Duodenal mucosa (tissue), 2 donors: ENCODE results near the gene CEP135.
"Not testable (repeated sequence)": the region's sequence is repeated elsewhere in the genome, so short reads cannot be mapped to it uniquely, and the experiment has no call there.

ENCODE experiments used
- H3K27ac ChIP-seq: one replicate; pipeline ENCODE4 v1.7.0; 2013; ENCODE audit warnings: low read depth, low read length
- H3K27me3 ChIP-seq, 2 donors: one replicate each; pipeline ENCODE4 v1.7.0; 2013; ENCODE audit warnings: low read length in 2 of 2, control low read depth in 1 of 2; ENCODE audit not compliant: insufficient read depth in 2 of 2, control insufficient read depth in 1 of 2
- H3K36me3 ChIP-seq, 2 donors: one replicate each; pipeline ENCODE4 v1.7.0; 2013; ENCODE audit warnings: low read length in 2 of 2, control low read depth in 1 of 2; ENCODE audit not compliant: insufficient read depth in 2 of 2, control insufficient read depth in 1 of 2
- H3K4me1 ChIP-seq, 2 donors: one replicate each; pipeline ENCODE4 v1.7.0; 2013; ENCODE audit warnings: low read length in 2 of 2, control low read depth in 1 of 2; ENCODE audit not compliant: insufficient read depth in 2 of 2, control insufficient read depth in 1 of 2
- H3K4me3 ChIP-seq, 2 donors: one replicate each; pipeline ENCODE4 v1.7.0; 2013; ENCODE audit warnings: low read length in 2 of 2, low read depth in 1 of 2
- H3K9ac ChIP-seq, 2 donors: one replicate each; pipeline ENCODE4 v1.7.0; 2013; ENCODE audit warnings: low read length in 2 of 2, low read depth in 1 of 2
- H3K9me3 ChIP-seq, 2 donors: one replicate each; pipeline ENCODE4 v1.7.0; 2013; ENCODE audit warnings: low read length in 2 of 2, control low read depth in 1 of 2; ENCODE audit not compliant: control insufficient read depth in 1 of 2

Gene CEP135

GRCh38 chr4:56062526-56063145, 113.9 kb downstream of the CEP135 start:
- Histone ChIP-seq H3K4me1 (no peaks in the 10 kb centered on the region), H3K9ac (no peak overlapping the region), H3K4me3 (no peak overlapping the region), H3K27me3 (no peaks in the 10 kb centered on the region), H3K9me3 (no peaks in the 10 kb centered on the region), H3K27ac (no peak overlapping the region), H3K36me3 (no peaks in the 10 kb centered on the region)

GRCh38 chr4:56066493-56066892, 117.7 kb downstream of the CEP135 start:
- Histone ChIP-seq H3K27me3 (no peaks in the 10 kb centered on the region), H3K4me1 (no peaks in the 10 kb centered on the region), H3K27ac (no peak overlapping the region), H3K36me3 (no peaks in the 10 kb centered on the region), H3K4me3 (no peak overlapping the region), H3K9me3 (no peaks in the 10 kb centered on the region), H3K9ac (no peak overlapping the region)

GRCh38 chr4:56067826-56068225, 119.1 kb downstream of the CEP135 start:
- Histone ChIP-seq H3K36me3 (no peaks in the 10 kb centered on the region), H3K9me3 (no peaks in the 10 kb centered on the region), H3K27me3 (no peaks in the 10 kb centered on the region), H3K4me1 (no peaks in the 10 kb centered on the region), H3K9ac (no peak overlapping the region), H3K27ac (no peak overlapping the region), H3K4me3 (no peak overlapping the region)

GRCh38 chr4:56072730-56073129, 124.0 kb downstream of the CEP135 start:
- not testable (repeated sequence) for H3K27me3 ChIP-seq, H3K4me1 ChIP-seq, H3K27ac ChIP-seq, H3K36me3 ChIP-seq, H3K9me3 ChIP-seq, H3K4me3 ChIP-seq, H3K9ac ChIP-seq

GRCh38 chr4:56077676-56078075, 128.9 kb downstream of the CEP135 start:
- Histone ChIP-seq H3K9ac (no peak overlapping the region), H3K9me3 (no peaks in the 10 kb centered on the region), H3K4me3 (no peak overlapping the region), H3K27ac (no peak overlapping the region), H3K27me3 (no peaks in the 10 kb centered on the region), H3K4me1 (peaks cover 0 to 4% of the 10 kb centered on the region in 2 donors), H3K36me3 (no peaks in the 10 kb centered on the region)

GRCh38 chr4:56078866-56079265, 130.1 kb downstream of the CEP135 start:
- Histone ChIP-seq H3K4me1 (peaks cover 0 to 4% of the 10 kb centered on the region in 2 donors), H3K27me3 (no peaks in the 10 kb centered on the region), H3K4me3 (no peak overlapping the region), H3K36me3 (no peaks in the 10 kb centered on the region), H3K9ac (no peak overlapping the region), H3K27ac (no peak overlapping the region), H3K9me3 (no peaks in the 10 kb centered on the region)

- Histone ChIP-seq H3K4me1 (peaks cover 1 to 4% of the 10 kb centered on the region in 2 donors), H3K36me3 (no peaks in the 10 kb centered on the region), H3K27me3 (no peaks in the 10 kb centered on the region), H3K27ac (no peak overlapping the region), H3K9me3 (no peaks in the 10 kb centered on the region), H3K4me3 (no peak overlapping the region), H3K9ac (no peak overlapping the region)
Observed at GRCh38 chr4:56080384-56080783, 131.6 kb downstream of the CEP135 start.

- Histone ChIP-seq H3K27me3 (no peaks in the 10 kb centered on the region), H3K27ac (no peak overlapping the region), H3K9ac (no peak overlapping the region), H3K9me3 (no peaks in the 10 kb centered on the region), H3K4me3 (no peak overlapping the region), H3K36me3 (no peaks in the 10 kb centered on the region), H3K4me1 (peaks cover 8 to 11% of the 10 kb centered on the region in 2 donors)
Observed at GRCh38 chr4:56082829-56083228, 134.1 kb downstream of the CEP135 start.
